B cell (primary cell): Measurements from ENCODE around the gene PLCB1. TPM values are rescaled to one million over a fixed set of nuclear protein-coding genes. Genes with fewer than 3 reads are reported as not detected.

Experiments
- ATAC-seq: fragments of 200-7000 bp; cut with Tn5 transposase; one replicate; pipeline ENCODE4 v1.10.0; 2021; ENCODE audit warnings: low read depth, mild to moderate bottlenecking, moderate number of reproducible peaks, moderate library complexity
- CTCF ChIA-PET: fragments of 350-600 bp; sonication (Branson Sonifier 250); formaldehyde crosslinking; loops from one replicate; lab custom pipeline; 2021; ENCODE audit warnings: antibody characterized with exemption, inconsistent platforms; lab: Charles Lee
- POLR2A ChIA-PET: fragments of 350-600 bp; sonication (Branson Sonifier 250); formaldehyde crosslinking; loops from one replicate; lab custom pipeline; 2021; ENCODE audit warnings: antibody characterized with exemption; lab: Charles Lee
- DNase-seq: peaks from one replicate; pipeline ENCODE4 v3.0.0; 2013
- H2AFZ ChIP-seq: 2 replicates; pipeline ENCODE4 v1.6.1; 2012; ENCODE audit warnings: mild to moderate bottlenecking, low read depth, low read length; ENCODE audit not compliant: insufficient read depth, poor library complexity, severe bottlenecking
- H3K27ac ChIP-seq, 2 donors: 1 replicate in 1 of 2; 2 replicates in 1 of 2; pipeline ENCODE4 v1.5.1; 2012 to 2013; ENCODE audit warnings: low read length in 2 of 2, mild to moderate bottlenecking in 2 of 2, moderate library complexity in 1 of 2
- H3K27me3 ChIP-seq, 4 experiments: fragments of 200-600 bp in 1 of 4; sonication (generic) in 1 of 4; replicated peaks in 1 of 4; 1 replicate in 2 of 4; 2 replicates in 2 of 4; pipeline versions ENCODE4 v1.6.1 to v1.7.0; 2013 to 2016; ENCODE audit warnings: low read length in 3 of 4, mild to moderate bottlenecking in 2 of 4, mixed read lengths in 1 of 4, moderate library complexity in 1 of 4; ENCODE audit not compliant: insufficient read depth in 4 of 4, control insufficient read depth in 3 of 4; ENCODE audit errors: control extremely low read depth in 1 of 4
- H3K36me3 ChIP-seq, 2 experiments: replicated peaks in 1 of 2; 1 replicate in 1 of 2; 2 replicates in 1 of 2; pipeline versions ENCODE4 v1.6.1 to v1.7.1; 2013; ENCODE audit warnings: low read length in 1 of 2; ENCODE audit not compliant: insufficient read depth in 2 of 2, control insufficient read depth in 1 of 2; ENCODE audit errors: control extremely low read depth in 1 of 2, extremely low read depth in 1 of 2
- H3K4me1 ChIP-seq, 2 donors: fragments of 200-600 bp in 1 of 2; sonication (generic) in 1 of 2; 1 replicate in 1 of 2; 2 replicates in 1 of 2; pipeline versions ENCODE4 v1.5.1 to v1.6.1; 2013 to 2017; ENCODE audit warnings: low read length in 2 of 2; ENCODE audit not compliant: control insufficient read depth in 2 of 2, insufficient read depth in 2 of 2
- H3K4me2 ChIP-seq: replicated peaks from 2 replicates; pipeline ENCODE3; 2012; ENCODE audit warnings: mild to moderate bottlenecking, low read depth, low read length; ENCODE audit not compliant: poor library complexity, severe bottlenecking
- H3K4me3 ChIP-seq, 5 experiments: fragments of 200-600 bp in 1 of 5; sonication (generic) in 1 of 5; 1 replicate in 3 of 5; 2 replicates in 2 of 5; pipeline versions ENCODE4 v1.5.1 to v1.7.0; 2011 to 2016; ENCODE audit warnings: low read length in 4 of 5, mild to moderate bottlenecking in 4 of 5, low read depth in 2 of 5, control low read depth in 1 of 5, moderate library complexity in 1 of 5; ENCODE audit not compliant: insufficient read depth in 1 of 5; ENCODE audit errors: control extremely low read depth in 1 of 5, extremely low read depth in 1 of 5
- H3K79me2 ChIP-seq: fragments of 200-600 bp; sonication (generic); one replicate; pipeline ENCODE4 v1.6.0; 2016; ENCODE audit warnings: low read length; ENCODE audit not compliant: control insufficient read depth, insufficient read depth
- H3K9ac ChIP-seq: fragments of 200-600 bp; sonication (generic); 2 replicates; pipeline ENCODE4 v1.6.1; 2017; ENCODE audit warnings: mild to moderate bottlenecking, low read length, moderate library complexity
- H3K9me3 ChIP-seq, 3 donors: one replicate each; pipeline versions ENCODE4 v1.6.1 to v1.7.1; 2013; ENCODE audit warnings: low read length in 2 of 3; ENCODE audit not compliant: control insufficient read depth in 2 of 3, insufficient read depth in 1 of 3; ENCODE audit errors: control extremely low read depth in 1 of 3
- H4K20me1 ChIP-seq: 2 replicates; pipeline ENCODE4 v1.6.0; 2012; ENCODE audit warnings: mild to moderate bottlenecking, low read length; ENCODE audit not compliant: insufficient read depth, control insufficient read depth, poor library complexity, severe bottlenecking
- H3K27ac Mint-ChIP-seq: one replicate; pipeline ENCODE4 v1.8.0; 2021; ENCODE audit warnings: mixed read lengths
- H3K27me3 Mint-ChIP-seq: one replicate; pipeline ENCODE4 v1.8.0; 2021; ENCODE audit warnings: mixed read lengths
- H3K4me1 Mint-ChIP-seq: one replicate; pipeline ENCODE4 v1.8.0; 2021; ENCODE audit warnings: mixed read lengths
- H3K4me3 Mint-ChIP-seq: one replicate; pipeline ENCODE4 v1.8.0; 2021; ENCODE audit warnings: mixed read lengths
- H3K9me3 Mint-ChIP-seq: one replicate; pipeline ENCODE4 v1.8.0; 2022; ENCODE audit warnings: mixed read lengths; ENCODE audit not compliant: insufficient read depth
- CTCF ChIP-seq: fragments of 200-600 bp; IDR thresholded peaks from one replicate; pipeline ENCODE4 v1.8.0; 2022; ENCODE audit warnings: antibody characterized with exemption, mild to moderate bottlenecking
- EZH2 ChIP-seq: IDR thresholded peaks from 2 replicates; pipeline ENCODE4 v1.6.1; 2012; ENCODE audit warnings: borderline replicate concordance, low read depth, mild to moderate bottlenecking, moderate library complexity, low read length; ENCODE audit not compliant: insufficient read depth, poor library complexity, severe bottlenecking
- WGBS: methylation state at CpG from one replicate; pipeline ENCODE4 v1.1.5; 2013; ENCODE audit warnings: missing lambda C conversion rate; ENCODE audit not compliant: insufficient coverage; 5-methylcytosine and 5-hydroxymethylcytosine counted together
- intact Hi-C: fragments of 100-400 bp; cut with micrococcal nuclease; formaldehyde crosslinking; loops from one replicate; pipeline ENCODE4 v1.10.0; 2022
- polyA plus RNA-seq: library from polyadenylated mRNA; depleted of rRNA; stranded (reverse); fragments of >200 nt; gene quantifications from 2 replicates; pipeline ENCODE4 v1.2.3, GENCODE V29; 2012
- total RNA-seq, 2 donors: library from RNA; stranded (reverse); fragments of 120-200 nt in 1 of 2; gene quantifications; 1 replicate in 1 of 2; 2 replicates in 1 of 2; pipeline versions ENCODE4 v1.2.3 to v1.2.4, GENCODE V29; 2013 to 2022

PLCB1 gene
- total and polyA plus RNA-seq, 2 donors (not counting 1 experiment from before 2014, with no cell fraction given): 0.18 to 0.47 TPM

GRCh38 chr20:8880085-8880853 is 748.2 kb downstream of the PLCB1 start:
- no peak overlapping the region for H3K4me3 Mint-ChIP-seq
- H3K27ac ChIP-seq: no peak overlapping the region

More at GRCh38 chr20:8880085-8880853, 748.2 kb downstream of the PLCB1 start:
- intact Hi-C loops: no loop called here
- Mint-ChIP-seq H3K4me1 (no peaks in the 10 kb centered on the region), H3K27ac (no peak overlapping the region), H3K27me3 (no peaks in the 10 kb centered on the region), H3K9me3 (no peaks in the 10 kb centered on the region)
- no peaks in the 10 kb centered on the region for H3K9me3 ChIP-seq
- no peaks in the 10 kb centered on the region for H3K36me3 ChIP-seq
- H3K79me2 ChIP-seq: no peaks in the 10 kb centered on the region
- ChIA-PET POLR2A (no interaction called here), CTCF (interaction anchor here (0.7 kb wide), 1 partner anchor 31 kb away, joined by 3 read pairs; no protein-coding TSS in a partner anchor)
- ATAC-seq (no peak), DNase-seq (no peak)
- H2AFZ ChIP-seq: no peak overlapping the region
- no peaks in the 10 kb centered on the region for H4K20me1 ChIP-seq
- no peaks in the 10 kb centered on the region for H3K4me1 ChIP-seq
- H3K4me2 ChIP-seq: no peak overlapping the region
- 100% methylated on average over 2 of the region's 5 CpGs for WGBS
- H3K9ac ChIP-seq: no peak overlapping the region
- H3K4me3 ChIP-seq: no peak overlapping the region
- H3K27me3 ChIP-seq: no peaks in the 10 kb centered on the region
- TF ChIP-seq CTCF (no peak), EZH2 (no peak)
